ENCODE measurements around the gene GRK5. TPM values are rescaled to one million over a fixed set of nuclear protein-coding genes. Genes with fewer than 3 reads are reported as not detected.
"Not testable (repeated sequence)": the region's sequence is repeated elsewhere in the genome, so short reads cannot be mapped to it uniquely, and the experiment has no call there.

Gene GRK5
- total and polyA plus RNA-seq, 8 donors: 34.6 to 60.8 (median 54.5) TPM

DNA sequence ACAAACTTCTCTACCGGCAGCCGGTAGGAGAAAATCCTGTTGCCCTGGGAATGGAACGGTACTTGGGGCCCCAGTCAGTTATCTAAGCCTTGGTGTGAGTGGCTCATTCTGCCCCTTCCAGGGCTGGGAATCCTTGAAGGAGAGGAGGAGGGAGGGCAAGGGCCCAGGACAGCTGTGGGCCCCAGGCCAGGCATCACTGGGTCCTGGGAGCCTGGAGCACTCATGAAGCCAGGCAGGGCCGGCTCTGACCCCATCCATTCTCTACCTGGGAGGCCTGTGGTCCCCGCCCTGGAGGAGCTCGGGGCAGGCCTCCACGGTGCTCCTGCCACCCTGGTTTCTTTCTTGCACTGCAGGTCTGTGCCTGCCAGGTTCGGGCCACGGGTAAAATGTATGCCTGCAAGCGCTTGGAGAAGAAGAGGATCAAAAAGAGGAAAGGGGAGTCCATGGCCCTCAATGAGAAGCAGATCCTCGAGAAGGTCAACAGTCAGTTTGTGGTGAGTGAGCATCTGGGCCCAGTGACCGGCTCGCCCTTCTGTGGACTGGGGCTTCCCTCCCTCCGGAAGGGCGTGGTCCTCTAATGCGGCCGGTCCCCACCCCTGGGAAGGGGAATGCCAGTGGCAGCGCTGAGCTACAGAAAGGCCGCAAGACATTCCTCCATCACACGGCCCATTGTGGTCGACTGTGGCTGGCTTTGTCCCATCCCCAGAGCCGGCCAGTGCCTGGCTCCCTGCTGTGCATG, 223.8 kb downstream of the GRK5 start:
- TF ChIP-seq, protein P1, sequence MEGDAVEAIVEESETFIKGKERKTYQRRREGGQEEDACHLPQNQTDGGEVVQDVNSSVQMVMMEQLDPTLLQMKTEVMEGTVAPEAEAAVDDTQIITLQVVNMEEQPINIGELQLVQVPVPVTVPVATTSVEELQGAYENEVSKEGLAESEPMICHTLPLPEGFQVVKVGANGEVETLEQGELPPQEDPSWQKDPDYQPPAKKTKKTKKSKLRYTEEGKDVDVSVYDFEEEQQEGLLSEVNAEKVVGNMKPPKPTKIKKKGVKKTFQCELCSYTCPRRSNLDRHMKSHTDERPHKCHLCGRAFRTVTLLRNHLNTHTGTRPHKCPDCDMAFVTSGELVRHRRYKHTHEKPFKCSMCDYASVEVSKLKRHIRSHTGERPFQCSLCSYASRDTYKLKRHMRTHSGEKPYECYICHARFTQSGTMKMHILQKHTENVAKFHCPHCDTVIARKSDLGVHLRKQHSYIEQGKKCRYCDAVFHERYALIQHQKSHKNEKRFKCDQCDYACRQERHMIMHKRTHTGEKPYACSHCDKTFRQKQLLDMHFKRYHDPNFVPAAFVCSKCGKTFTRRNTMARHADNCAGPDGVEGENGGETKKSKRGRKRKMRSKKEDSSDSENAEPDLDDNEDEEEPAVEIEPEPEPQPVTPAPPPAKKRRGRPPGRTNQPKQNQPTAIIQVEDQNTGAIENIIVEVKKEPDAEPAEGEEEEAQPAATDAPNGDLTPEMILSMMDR (IDR thresholded peaks at IDR 0.05): no peak
- intact Hi-C loops (cut with DNase I): no loop called here
- Histone ChIP-seq H3K27me3 (no peaks in the 10 kb centered on the region), H3K4me1 (no peaks in the 10 kb centered on the region), H3K27ac (no peak overlapping the region), H3K4me3 (no peak overlapping the region), H3K9me3 (no peaks in the 10 kb centered on the region), H3K36me3 (peaks cover 0 to 60% of the 10 kb centered on the region in 2 donors)
- ATAC-seq (peak; percentile 18), DNase-seq (peak in 1 of 4 donors; percentile 76)

DNA sequence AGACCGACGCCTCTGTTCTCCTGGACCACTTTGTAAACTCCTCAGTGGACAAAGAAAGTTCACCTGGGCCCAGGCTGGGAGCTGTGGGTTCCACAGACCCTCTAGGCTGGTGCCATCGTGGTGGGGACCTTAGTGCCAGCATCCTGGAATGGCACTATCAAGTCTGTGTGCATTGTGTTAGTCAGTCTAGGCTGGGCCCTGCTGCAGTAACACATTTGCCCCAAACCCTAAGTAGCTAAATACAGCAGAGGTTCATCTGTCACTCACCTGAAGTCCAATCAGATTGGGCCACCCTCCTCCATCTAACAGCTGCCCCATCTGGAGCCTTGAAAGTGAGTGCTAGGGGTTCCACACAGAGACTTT, 224.4 kb downstream of the GRK5 start:
- TF ChIP-seq, protein P1 (IDR thresholded peaks at IDR 0.05): no peak
- Histone ChIP-seq H3K27ac (no peak overlapping the region), H3K4me3 (no peak overlapping the region), H3K27me3 (no peaks in the 10 kb centered on the region), H3K4me1 (no peaks in the 10 kb centered on the region), H3K36me3 (peaks cover 0 to 62% of the 10 kb centered on the region in 2 donors), H3K9me3 (no peaks in the 10 kb centered on the region)
- intact Hi-C loops (cut with DNase I): no loop called here
- ATAC-seq: no peak
- DNase-seq: no peak

DNA sequence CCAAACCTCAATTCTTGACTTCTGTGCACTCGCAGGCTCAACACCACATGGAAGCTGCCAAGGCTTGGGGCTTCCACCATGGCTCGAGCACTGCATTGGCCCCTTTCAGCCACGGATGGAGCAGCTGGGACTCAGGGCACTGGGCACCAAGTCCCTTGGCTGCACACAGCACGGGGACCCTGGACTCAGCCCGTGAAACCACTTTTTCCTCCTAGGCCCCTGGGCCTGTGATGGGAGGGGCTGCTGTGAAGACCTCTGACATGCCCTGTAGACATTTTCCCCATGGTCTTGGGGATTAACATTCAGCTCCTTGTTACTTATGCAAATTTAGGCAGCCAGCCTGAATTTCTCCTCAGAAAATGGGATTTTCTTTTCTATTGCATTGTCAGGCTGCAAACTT, 227.6 kb downstream of the GRK5 start:
- H3K36me3 ChIP-seq: peaks cover 0 to 47% of the 10 kb centered on the region in 2 donors
- H3K4me3 ChIP-seq; H3K27ac ChIP-seq; H3K27me3 ChIP-seq; H3K9me3 ChIP-seq; H3K4me1 ChIP-seq; intact Hi-C loops (cut with DNase I); ATAC-seq: not testable (repeated sequence)
- peak in 1 of 4 donors; percentile 42 for DNase-seq

DNA sequence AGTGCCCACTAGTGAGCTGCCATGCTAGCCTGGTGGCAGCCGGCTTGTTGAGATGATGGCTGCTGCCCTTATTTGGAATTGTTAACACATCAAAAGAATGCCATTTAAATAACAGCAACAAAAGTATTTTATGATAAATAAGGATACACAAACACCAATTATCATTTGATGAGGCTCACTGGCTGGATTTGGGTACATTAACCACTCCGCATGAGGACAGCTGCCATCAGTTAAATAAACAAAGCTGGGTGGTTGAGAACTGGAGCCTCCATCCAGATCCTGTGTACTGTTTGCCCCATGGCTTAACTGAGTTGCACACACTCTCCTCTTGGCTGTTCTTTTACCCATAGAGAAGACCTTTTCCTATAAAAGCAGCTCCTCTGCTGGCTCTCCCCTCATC, 231.3 kb downstream of the GRK5 start:
- H3K36me3 ChIP-seq: peaks cover 0 to 38% of the 10 kb centered on the region in 2 donors
- H3K27me3 ChIP-seq: no peaks in the 10 kb centered on the region
- ATAC-seq (no peak), DNase-seq (peak in 1 of 4 donors; percentile 23)
- intact Hi-C loops (cut with DNase I): no loop called here
- no peak overlapping the region for H3K4me3 ChIP-seq
- no peak overlapping the region for H3K27ac ChIP-seq
- peaks cover 5 to 8% of the 10 kb centered on the region in 2 donors for H3K4me1 ChIP-seq
- H3K9me3 ChIP-seq: no peaks in the 10 kb centered on the region
- TF ChIP-seq, protein P1 (IDR thresholded peaks at IDR 0.05): no peak

DNA sequence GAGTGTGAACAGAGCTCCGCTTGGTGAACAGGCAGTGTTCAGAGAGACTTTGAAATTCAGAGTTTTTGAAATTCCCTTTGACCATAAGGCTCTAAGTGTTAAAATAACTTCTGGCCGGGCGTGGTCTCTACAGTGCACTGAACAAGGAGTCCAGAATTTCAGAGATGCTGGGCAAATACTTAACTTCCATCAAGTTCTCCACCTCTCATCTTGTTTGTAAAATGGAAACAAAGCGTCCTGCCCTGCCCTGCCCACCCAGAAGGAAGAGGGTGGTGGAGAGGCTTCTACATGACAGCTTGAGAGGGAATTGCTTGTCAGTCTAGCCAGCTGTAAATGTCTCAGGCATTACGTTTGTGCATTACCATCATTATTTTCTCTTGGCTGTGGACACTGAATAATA, 232.6 kb downstream of the GRK5 start:
- Histone ChIP-seq H3K36me3 (peaks cover 0 to 38% of the 10 kb centered on the region in 2 donors), H3K4me3 (no peak overlapping the region), H3K4me1 (peaks cover 5 to 8% of the 10 kb centered on the region in 2 donors), H3K27me3 (no peaks in the 10 kb centered on the region), H3K27ac (peak overlapping the region in 1 of 2 donors; percentile 17), H3K9me3 (no peaks in the 10 kb centered on the region)
- ATAC-seq: peak; percentile 56
- DNase-seq: no peak
- TF ChIP-seq, protein P1 (IDR thresholded peaks at IDR 0.05): no peak
- intact Hi-C loops (cut with DNase I): loop anchor here in 1 of 2 donors (10.0 kb wide), 1 partner anchor 235 kb away; the partner anchor contains the start of gene GRK5

Measured in left lung (tissue), 10 donors.